OCI-LY3 (cell line): ENCODE measurements around the gene CDH8.

Experiments
- H2AFZ ChIP-seq: fragments of 200-600, 300-600 bp; shearing (Covaris generic); 2 replicates; pipeline ENCODE4 v1.6.0; 2014; ENCODE audit warnings: antibody characterized with exemption, low read depth, low read length
- H3K27ac ChIP-seq: fragments of 200-600, 300-600 bp; sonication (generic); 2 replicates; pipeline ENCODE4 v1.5.1; 2014; ENCODE audit warnings: mild to moderate bottlenecking, low read length, moderate library complexity, mixed read lengths
- H3K27me3 ChIP-seq: fragments of 200-600, 300-600 bp; sonication (generic); 2 replicates; pipeline ENCODE4 v1.6.1; 2014; ENCODE audit warnings: low read depth, low read length, mixed read lengths
- H3K36me3 ChIP-seq: fragments of 200-600, 300-600 bp; sonication (generic); replicated peaks from 2 replicates; pipeline ENCODE3; 2014; ENCODE audit warnings: low read depth, low read length, mixed read lengths
- H3K4me1 ChIP-seq: fragments of 300-600, 200-600 bp; sonication (generic); 2 replicates; pipeline ENCODE4 v1.6.1; 2014; ENCODE audit warnings: low read length, mixed read lengths
- H3K4me2 ChIP-seq: fragments of 200-600, 300-600 bp; sonication (generic); 2 replicates; pipeline ENCODE4 v1.6.1; 2014; ENCODE audit warnings: low read length, mixed read lengths
- H3K4me3 ChIP-seq: fragments of 300-600, 200-600 bp; sonication (generic); 2 replicates; pipeline ENCODE4 v1.5.1; 2014; ENCODE audit warnings: antibody characterized with exemption, mild to moderate bottlenecking, low read length, moderate library complexity
- H3K79me2 ChIP-seq: fragments of 300-600, 200-600 bp; shearing (Covaris generic); 2 replicates; pipeline ENCODE4 v1.6.1; 2014; ENCODE audit warnings: mild to moderate bottlenecking, low read length, mixed read lengths
- H3K9ac ChIP-seq: fragments of 300-600, 200-600 bp; shearing (Covaris generic); 2 replicates; pipeline ENCODE4 v1.6.0; 2014; ENCODE audit warnings: mild to moderate bottlenecking, low read length, moderate library complexity
- H3K9me3 ChIP-seq: fragments of 200-600, 300-600 bp; shearing (Covaris generic); 2 replicates; pipeline ENCODE4 v1.6.1; 2014; ENCODE audit warnings: low read length, mixed read lengths; ENCODE audit not compliant: insufficient read depth
- H4K20me1 ChIP-seq: fragments of 200-600, 300-600 bp; sonication (generic); 2 replicates; pipeline ENCODE4 v1.6.1; 2016; ENCODE audit warnings: low read length, mixed read lengths; ENCODE audit not compliant: insufficient read depth
- EZH2phosphoT487 ChIP-seq: fragments of 200-600 bp; shearing (Covaris generic); IDR thresholded peaks from 2 replicates; pipeline ENCODE4 v1.6.1; 2018; ENCODE audit warnings: antibody characterized with exemption, mixed run types, low read depth
- TF ChIP-seq, protein P1 (sequence below): fragments of 200-600, 300-600 bp; sonication (generic); IDR thresholded peaks from 2 replicates; pipeline ENCODE4 v1.5.1; 2014; ENCODE audit warnings: antibody characterized with exemption, low read length, low read depth

CDH8 gene

DNA sequence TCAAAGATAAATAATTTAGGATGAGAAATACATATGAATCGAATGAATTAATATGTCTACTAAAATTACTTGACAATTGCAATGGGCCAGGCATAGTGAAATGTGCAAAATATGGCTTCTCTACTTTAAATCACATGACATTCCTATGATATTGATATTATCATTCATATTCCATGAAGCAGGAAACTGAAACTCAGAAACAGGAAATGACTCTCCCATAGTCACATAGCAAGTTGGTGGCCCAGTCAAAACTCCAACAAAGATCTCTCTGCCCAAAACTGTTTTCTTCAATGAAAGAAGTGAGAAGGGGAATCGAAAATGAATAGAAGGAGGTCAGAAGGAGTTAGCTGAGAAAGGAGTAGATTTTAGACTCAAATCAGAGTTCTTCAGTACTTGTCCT, 272.2 kb downstream of the CDH8 start:
- no peak overlapping the region for H2AFZ ChIP-seq
- no peaks in the 10 kb centered on the region for H3K4me1 ChIP-seq
- no peak overlapping the region for H3K4me3 ChIP-seq
- TF ChIP-seq EZH2phosphoT487, result no peak
- TF ChIP-seq, protein P1, sequence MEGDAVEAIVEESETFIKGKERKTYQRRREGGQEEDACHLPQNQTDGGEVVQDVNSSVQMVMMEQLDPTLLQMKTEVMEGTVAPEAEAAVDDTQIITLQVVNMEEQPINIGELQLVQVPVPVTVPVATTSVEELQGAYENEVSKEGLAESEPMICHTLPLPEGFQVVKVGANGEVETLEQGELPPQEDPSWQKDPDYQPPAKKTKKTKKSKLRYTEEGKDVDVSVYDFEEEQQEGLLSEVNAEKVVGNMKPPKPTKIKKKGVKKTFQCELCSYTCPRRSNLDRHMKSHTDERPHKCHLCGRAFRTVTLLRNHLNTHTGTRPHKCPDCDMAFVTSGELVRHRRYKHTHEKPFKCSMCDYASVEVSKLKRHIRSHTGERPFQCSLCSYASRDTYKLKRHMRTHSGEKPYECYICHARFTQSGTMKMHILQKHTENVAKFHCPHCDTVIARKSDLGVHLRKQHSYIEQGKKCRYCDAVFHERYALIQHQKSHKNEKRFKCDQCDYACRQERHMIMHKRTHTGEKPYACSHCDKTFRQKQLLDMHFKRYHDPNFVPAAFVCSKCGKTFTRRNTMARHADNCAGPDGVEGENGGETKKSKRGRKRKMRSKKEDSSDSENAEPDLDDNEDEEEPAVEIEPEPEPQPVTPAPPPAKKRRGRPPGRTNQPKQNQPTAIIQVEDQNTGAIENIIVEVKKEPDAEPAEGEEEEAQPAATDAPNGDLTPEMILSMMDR, result no peak
- H3K9me3 ChIP-seq, result no peaks in the 10 kb centered on the region
- H4K20me1 ChIP-seq, result no peaks in the 10 kb centered on the region
- H3K27me3 ChIP-seq, result no peaks in the 10 kb centered on the region
- no peaks in the 10 kb centered on the region for H3K79me2 ChIP-seq
- H3K9ac ChIP-seq, result no peak overlapping the region
- no peak overlapping the region for H3K4me2 ChIP-seq
- no peaks in the 10 kb centered on the region for H3K36me3 ChIP-seq
- H3K27ac ChIP-seq, result no peak overlapping the region

DNA sequence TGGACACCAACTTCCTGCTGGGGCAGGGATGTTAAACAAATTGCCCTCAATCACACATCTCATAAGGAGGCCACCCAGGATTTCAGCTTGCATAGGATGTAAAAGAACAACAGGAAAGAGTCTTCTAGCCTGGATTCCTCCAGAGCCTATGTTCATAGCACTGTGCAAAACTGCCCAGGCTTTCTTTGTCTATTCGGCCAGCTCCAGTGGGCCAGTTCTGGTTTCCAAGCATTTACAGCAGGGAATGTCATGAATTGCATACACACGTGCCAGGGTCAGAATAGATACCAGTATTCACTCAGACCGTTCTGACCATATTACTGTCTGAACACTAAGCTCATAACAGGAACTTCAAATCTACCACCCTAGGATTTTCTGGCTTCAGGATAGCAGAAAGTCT, 273.2 kb downstream of the CDH8 start:
- H3K79me2 ChIP-seq, result no peaks in the 10 kb centered on the region
- no peak overlapping the region for H3K4me3 ChIP-seq
- H3K4me1 ChIP-seq, result no peaks in the 10 kb centered on the region
- no peaks in the 10 kb centered on the region for H3K36me3 ChIP-seq
- no peak overlapping the region for H3K4me2 ChIP-seq
- TF ChIP-seq EZH2phosphoT487, result no peak
- TF ChIP-seq, protein P1, result no peak
- no peaks in the 10 kb centered on the region for H3K9me3 ChIP-seq
- no peak overlapping the region for H2AFZ ChIP-seq
- no peaks in the 10 kb centered on the region for H3K27me3 ChIP-seq
- H3K9ac ChIP-seq, result no peak overlapping the region
- H3K27ac ChIP-seq, result no peak overlapping the region
- no peaks in the 10 kb centered on the region for H4K20me1 ChIP-seq

DNA sequence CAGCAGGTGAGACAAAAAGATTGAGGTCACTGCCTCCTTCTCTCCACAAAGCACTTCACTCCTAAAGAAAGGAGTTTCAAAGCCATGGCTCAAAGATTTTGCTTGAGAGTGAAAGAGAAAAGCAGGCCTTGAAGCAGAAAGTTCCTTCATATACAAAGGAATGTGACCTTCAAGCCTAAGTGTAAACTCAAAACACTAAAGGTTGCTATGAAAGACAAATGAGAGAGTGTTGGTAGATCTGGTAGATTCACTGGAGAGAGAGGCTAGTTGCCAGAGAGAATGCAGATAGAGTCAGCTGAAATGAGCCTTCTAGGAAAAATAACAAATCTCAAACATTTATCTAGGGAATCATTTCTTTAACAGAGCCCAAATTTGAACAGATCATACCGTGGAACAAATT, 305.2 kb downstream of the CDH8 start:
- Histone ChIP-seq H2AFZ (no peak overlapping the region), H3K36me3 (no peaks in the 10 kb centered on the region), H3K79me2 (no peaks in the 10 kb centered on the region), H3K4me1 (no peaks in the 10 kb centered on the region), H3K27ac (no peak overlapping the region), H3K9ac (no peak overlapping the region), H3K4me2 (no peak overlapping the region), H3K27me3 (no peaks in the 10 kb centered on the region), H3K4me3 (no peak overlapping the region), H4K20me1 (no peaks in the 10 kb centered on the region), H3K9me3 (no peaks in the 10 kb centered on the region)
- no peak for TF ChIP-seq EZH2phosphoT487
- TF ChIP-seq, protein P1, result no peak

DNA sequence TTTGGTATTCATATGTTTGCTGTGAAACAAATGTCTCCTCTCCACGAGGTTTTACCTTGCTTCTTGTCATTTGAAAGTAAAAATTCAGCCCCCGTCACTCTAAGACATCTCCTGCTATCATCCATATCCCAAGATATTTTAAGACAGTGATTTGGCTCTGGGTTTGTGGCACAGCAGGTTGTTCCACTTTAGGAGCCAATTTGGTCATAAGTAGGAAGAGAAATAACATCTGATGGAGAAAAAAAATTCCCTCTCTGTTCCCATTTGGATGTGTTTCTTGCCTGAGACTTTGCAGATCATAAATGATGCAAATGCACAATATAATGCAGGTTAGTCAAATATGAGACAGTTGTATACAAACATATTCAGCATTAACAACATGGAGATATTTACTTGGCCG, 309.5 kb downstream of the CDH8 start:
- Histone ChIP-seq H3K79me2 (no peaks in the 10 kb centered on the region), H3K27ac (no peak overlapping the region), H3K27me3 (no peaks in the 10 kb centered on the region), H3K4me1 (no peaks in the 10 kb centered on the region), H2AFZ (no peak overlapping the region), H3K9ac (no peak overlapping the region), H4K20me1 (no peaks in the 10 kb centered on the region), H3K9me3 (no peaks in the 10 kb centered on the region), H3K4me2 (no peak overlapping the region), H3K4me3 (no peak overlapping the region), H3K36me3 (no peaks in the 10 kb centered on the region)
- TF ChIP-seq, protein P1, result no peak
- TF ChIP-seq EZH2phosphoT487, result no peak
